Esophagus muscularis mucosa (tissue), 3 donors: ENCODE data around the gene CATSPERD.

Experiments used
- CTCF ChIP-seq, 3 experiments: fragments of 200-600 bp in 2 of 3; fragments of 450-650 bp in 1 of 3; sonication (generic) in 2 of 3; IDR thresholded peaks; one replicate each; pipeline ENCODE4 v1.5.1; 2017 to 2019; ENCODE audit warnings: antibody characterized with exemption in 3 of 3, mild to moderate bottlenecking in 2 of 3, moderate library complexity in 1 of 3
- POLR2A ChIP-seq: fragments of 450-650 bp; IDR thresholded peaks from one replicate; pipeline ENCODE4 v1.6.1; 2017; ENCODE audit warnings: antibody characterized with exemption, moderate library complexity, mild to moderate bottlenecking, low read depth
- POLR2AphosphoS5 ChIP-seq, 2 donors: sonication (generic); formaldehyde crosslinking; IDR thresholded peaks; one replicate each; pipeline ENCODE4 v1.6.1; 2017; ENCODE audit warnings: antibody characterized with exemption in 2 of 2

DNA sequence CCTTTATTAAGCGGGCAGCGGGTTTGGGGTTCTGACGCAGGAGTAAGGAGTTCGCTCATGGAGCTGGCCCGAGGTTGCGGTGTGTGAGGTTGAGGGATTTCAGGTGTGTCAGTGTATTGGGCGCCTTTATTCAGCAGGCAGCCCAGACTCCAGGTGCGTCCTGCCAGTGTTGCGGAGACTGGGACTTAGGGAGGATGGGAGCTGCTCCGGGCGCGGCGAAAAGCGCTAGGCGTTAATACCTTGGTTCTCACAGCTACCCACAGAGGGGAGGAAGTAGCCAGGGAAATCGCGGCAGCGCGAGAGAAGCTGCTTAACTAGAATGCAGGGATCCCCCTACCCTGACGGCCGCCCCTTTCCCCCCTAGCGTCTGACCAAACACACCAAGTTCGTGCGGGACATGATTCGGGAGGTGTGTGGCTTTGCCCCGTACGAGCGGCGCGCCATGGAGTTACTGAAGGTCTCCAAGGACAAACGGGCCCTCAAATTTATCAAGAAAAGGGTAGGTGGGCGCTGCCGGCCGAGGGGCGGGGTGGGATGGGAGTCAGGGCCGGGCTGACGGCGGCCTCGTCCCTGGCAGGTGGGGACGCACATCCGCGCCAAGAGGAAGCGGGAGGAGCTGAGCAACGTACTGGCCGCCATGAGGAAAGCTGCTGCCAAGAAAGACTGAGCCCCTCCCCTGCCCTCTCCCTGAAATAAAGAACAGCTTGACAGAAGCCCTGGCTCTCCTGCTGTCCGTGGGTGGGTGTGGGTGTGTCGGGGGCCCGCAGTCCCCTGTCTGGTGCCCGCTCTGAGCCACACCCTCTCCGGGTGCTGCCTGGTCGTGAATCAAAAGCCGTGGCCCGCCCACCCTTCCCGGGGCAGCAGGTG lies 29.2 kb upstream of the CATSPERD start:
- TF ChIP-seq POLR2A: no peak
- no peak for TF ChIP-seq CTCF (IDR thresholded peaks at IDR 0.05)
- TF ChIP-seq POLR2AphosphoS5 (IDR thresholded peaks at IDR 0.05): peak; percentile 48 to 68
